ENCODE data around the gene BRD7. TPM values are rescaled to one million over a fixed set of nuclear protein-coding genes. Genes with fewer than 3 reads are reported as not detected.

BRD7 gene
- total RNA-seq, 4 donors from 2014 or later = 38.3 to 55.9 (median 48.8) TPM

DNA sequence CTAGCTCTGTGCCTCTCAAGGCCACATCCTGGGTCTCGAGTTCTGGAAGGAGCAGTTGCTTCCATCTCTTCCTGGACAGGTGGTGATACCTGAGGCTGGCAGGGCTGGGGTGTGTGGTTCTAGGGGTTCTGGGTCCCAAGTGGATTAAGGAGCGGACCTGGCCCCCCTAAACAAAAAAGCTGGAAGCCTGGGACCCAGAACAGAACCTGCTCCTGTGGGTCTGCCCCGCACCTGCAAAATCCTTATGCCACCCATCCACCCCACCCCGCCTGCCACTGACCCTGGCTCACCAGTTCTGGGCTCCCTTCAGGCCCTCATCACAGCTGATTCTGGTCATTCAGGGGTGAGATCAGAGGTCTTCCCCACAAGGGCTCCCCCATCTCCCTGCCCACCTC lies 57.7 kb downstream of the BRD7 start:
- DNase-seq (no peak), ATAC-seq (no peak)
- Histone ChIP-seq H3K27me3 (no peaks in the 10 kb centered on the region), H3K9me3 (no peaks in the 10 kb centered on the region), H3K4me1 (no peaks in the 10 kb centered on the region), H3K4me3 (no peak overlapping the region), H3K27ac (no peak overlapping the region), H3K36me3 (peaks cover 0 to 25% of the 10 kb centered on the region in 2 donors)
- no peak for TF ChIP-seq POLR2A (IDR thresholded peaks at IDR 0.05)
- no peak for TF ChIP-seq CTCF (IDR thresholded peaks at IDR 0.05 in 4 of 5, conservative IDR thresholded peaks at IDR 0.05 in 1 of 5)
- intact Hi-C loops (cut with DNase I; ENCODE audit: low total_unique reads) = no loop called here
- in situ Hi-C loops (cut with MboI; ENCODE audit: low sequenced_read_pairs in 4 of 4) = no loop called here

DNA sequence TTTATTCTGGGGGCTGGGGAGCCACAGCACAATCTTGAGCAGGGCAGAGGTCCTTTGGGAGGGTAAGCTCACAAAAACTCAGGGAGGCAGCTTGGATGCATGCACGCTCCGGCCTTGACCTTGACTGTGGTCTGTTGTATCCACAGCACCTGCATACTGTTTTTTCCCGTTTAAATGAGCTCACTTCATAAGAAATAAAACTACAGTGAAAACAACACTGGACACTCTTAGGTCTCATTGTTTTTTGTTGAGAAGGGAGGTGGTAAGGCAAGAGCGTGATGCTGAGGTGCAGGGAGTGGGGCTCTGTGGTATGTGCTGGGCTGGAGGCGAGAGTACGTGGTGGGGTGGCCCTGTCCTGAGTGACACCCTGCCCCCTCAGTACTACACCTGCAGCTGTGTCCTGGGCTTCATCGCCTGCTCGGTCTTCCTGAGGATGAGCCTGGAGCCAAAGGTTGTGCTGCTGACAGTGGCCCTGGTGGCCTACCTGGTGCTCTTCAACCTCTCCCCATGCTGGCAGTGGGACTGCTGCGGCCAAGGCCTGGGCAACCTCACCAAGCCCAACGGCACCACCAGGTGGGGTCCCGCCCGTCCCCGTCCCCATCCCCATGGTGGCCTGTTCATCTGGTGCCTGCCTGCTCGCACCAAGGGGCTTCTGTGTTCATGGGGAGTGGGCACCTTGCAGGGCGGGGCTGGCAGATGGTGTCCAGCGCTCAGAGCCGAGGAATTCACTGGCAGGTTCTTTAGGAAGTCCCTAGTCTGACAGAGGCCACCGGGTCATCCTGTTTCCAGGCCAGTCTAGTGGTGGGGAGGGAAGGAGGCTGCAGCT lies 58.3 kb downstream of the BRD7 start:
- intact Hi-C loops (cut with DNase I; ENCODE audit: low total_unique reads) = no loop called here

DNA sequence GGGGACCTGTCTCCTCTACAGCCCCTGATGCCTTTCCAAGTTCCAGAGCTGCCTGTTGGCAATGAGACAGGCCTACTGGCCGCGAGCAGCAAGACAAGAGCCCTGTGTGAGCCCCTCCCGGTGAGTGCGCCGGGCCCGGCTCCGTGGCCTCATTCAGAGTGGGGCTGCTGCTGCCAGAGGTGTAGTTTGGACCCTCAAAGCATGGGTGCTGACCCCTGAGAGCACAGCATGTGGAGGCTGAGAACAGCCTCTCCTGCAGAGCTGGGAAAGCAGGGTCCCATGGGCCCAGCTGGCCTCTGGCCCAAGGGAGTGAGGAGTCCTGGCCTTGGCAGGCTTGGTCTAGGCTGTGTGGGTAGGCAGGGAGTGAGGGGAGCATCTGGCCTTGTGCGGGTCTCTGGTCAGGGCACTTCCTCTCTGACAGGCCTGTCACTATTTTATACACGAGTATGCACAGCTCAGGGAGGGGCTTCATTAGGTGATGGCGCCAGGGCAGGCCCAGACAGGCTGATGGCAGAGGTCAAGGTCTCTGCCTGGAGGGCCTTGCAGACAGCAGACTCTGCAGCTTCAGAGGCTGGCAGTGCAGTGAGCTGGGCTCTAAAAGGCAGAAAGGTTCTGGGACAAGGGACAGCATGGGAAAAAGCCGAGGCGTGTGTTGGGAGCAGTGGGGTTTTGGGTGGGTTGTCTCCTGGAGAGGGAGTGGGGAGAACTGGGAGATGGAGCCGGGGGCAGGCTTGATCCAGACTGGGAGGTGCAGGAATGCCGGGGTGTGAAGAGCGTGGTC lies 59.1 kb downstream of the BRD7 start:
- H3K27me3 ChIP-seq = no peaks in the 10 kb centered on the region
- ATAC-seq (no peak), DNase-seq (no peak)
- no peak overlapping the region for H3K27ac ChIP-seq
- H3K4me1 ChIP-seq = no peaks in the 10 kb centered on the region
- H3K9me3 ChIP-seq = no peaks in the 10 kb centered on the region
- intact Hi-C loops (cut with DNase I; ENCODE audit: low total_unique reads) (no loop called here), in situ Hi-C loops (cut with MboI; ENCODE audit: low sequenced_read_pairs in 4 of 4) (no loop called here)
- no peak overlapping the region for H3K4me3 ChIP-seq
- TF ChIP-seq POLR2A (IDR thresholded peaks at IDR 0.05) (no peak), CTCF (IDR thresholded peaks at IDR 0.05 in 4 of 5, conservative IDR thresholded peaks at IDR 0.05 in 1 of 5) (no peak)
- H3K36me3 ChIP-seq = peaks cover 0 to 13% of the 10 kb centered on the region in 2 donors

More for the DNA sequence above, 58.3 kb downstream of the BRD7 start:
- in situ Hi-C loops (cut with MboI; ENCODE audit: low sequenced_read_pairs in 4 of 4) = no loop called here
- Histone ChIP-seq H3K27ac (no peak overlapping the region), H3K27me3 (no peaks in the 10 kb centered on the region), H3K4me3 (no peak overlapping the region), H3K4me1 (no peaks in the 10 kb centered on the region), H3K9me3 (no peaks in the 10 kb centered on the region), H3K36me3 (peaks cover 0 to 20% of the 10 kb centered on the region in 2 donors)
- TF ChIP-seq CTCF (IDR thresholded peaks at IDR 0.05 in 4 of 5, conservative IDR thresholded peaks at IDR 0.05 in 1 of 5) (no peak), POLR2A (IDR thresholded peaks at IDR 0.05) (no peak)
- no peak for ATAC-seq
- no peak for DNase-seq

- ATAC-seq (no peak), DNase-seq (peak in 1 of 2 donors; percentile 6)
- no peak overlapping the region for H3K4me3 ChIP-seq
- no peak overlapping the region for H3K27ac ChIP-seq
- no peaks in the 10 kb centered on the region for H3K9me3 ChIP-seq
- no peaks in the 10 kb centered on the region for H3K27me3 ChIP-seq
- no peaks in the 10 kb centered on the region for H3K4me1 ChIP-seq
- in situ Hi-C loops (cut with MboI; ENCODE audit: low sequenced_read_pairs in 4 of 4) = no loop called here
- intact Hi-C loops (cut with DNase I; ENCODE audit: low total_unique reads) = no loop called here
- TF ChIP-seq CTCF (IDR thresholded peaks at IDR 0.05 in 4 of 5, conservative IDR thresholded peaks at IDR 0.05 in 1 of 5) = no peak
- no peak for TF ChIP-seq POLR2A (IDR thresholded peaks at IDR 0.05)
- peaks cover 0 to 8% of the 10 kb centered on the region in 2 donors for H3K36me3 ChIP-seq
These were observed 59.6 kb downstream of the BRD7 start for GRCh38 chr16:50309156-50309526.

Data from gastrocnemius medialis (tissue), 4 donors.